NCI-H524 (cell line): Measurements from ENCODE around the gene STIM1.
"Not testable (repeated sequence)": the region's sequence is repeated elsewhere in the genome, so short reads cannot be mapped to it uniquely, and the experiment has no call there.

Experiments used
- DNase-seq, 2 experiments: peaks; one replicate each; lab custom pipeline; 2025; lab: John Stamatoyannopoulos, UW

The STIM1 gene

DNA sequence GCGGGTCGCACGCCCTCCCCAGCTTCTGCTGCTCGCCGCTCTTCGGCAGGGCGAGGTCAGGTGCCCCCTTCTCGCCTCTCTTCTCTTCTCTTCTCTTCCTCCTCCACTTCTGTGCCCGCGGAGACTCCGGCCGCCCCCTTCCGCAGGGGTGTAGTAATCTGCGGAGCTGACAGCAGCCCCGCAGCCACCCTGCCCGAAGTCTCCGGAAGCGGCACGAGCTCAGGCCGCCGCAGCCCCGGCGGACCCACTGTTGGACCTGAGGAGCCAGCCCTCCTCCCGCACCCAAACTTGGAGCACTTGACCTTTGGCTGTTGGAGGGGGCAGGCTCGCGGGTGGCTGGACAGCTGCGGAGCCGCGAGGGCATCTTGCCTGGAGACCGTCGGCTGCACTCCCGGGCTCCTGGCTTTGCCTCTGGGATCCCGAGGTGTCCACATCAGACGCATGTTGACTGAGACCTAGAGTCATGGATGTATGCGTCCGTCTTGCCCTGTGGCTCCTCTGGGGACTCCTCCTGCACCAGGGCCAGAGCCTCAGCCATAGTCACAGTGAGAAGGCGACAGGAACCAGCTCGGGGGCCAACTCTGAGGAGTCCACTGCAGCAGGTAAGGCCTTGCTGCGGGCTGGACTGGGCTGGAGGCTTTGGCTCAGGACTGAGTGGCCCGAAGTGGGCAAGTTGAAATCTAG, 486 bp downstream of the STIM1 start:
- DNase-seq: peak in 1 of 2 experiments; percentile 30

DNA sequence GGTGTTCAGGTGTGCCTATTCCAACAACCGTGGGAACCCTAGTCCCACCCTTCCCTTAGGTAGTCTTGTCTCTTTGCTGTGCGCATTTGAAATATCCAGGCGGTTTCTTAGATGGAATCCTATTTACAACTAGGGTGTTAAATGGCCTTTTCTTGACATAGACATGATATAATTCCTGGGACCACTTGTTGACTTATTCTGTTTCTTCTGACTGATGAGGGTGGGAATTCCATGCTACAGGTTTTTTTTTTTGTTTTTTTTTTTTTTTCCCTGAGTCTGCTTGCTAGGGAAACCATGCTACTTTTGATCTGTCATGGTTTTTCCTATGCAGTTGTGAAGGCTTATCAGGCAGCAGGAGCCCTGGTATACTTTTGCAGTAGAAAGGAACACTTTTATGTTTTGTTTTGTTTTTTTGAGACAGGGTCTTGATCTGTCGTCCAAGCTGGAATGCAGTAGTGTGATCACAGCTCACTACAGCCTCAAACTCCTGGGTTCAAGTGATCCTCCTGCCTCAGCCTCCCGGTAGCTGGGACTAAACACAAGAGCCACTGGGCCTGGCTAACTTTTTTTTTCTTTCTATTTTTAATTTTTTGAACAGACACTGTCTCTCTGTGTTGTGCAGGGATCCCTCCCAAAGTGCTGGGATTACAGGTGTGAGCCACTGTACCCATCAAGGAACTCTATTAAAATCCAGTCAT, 1.5 kb downstream of the STIM1 start:
- no peak for DNase-seq

DNA sequence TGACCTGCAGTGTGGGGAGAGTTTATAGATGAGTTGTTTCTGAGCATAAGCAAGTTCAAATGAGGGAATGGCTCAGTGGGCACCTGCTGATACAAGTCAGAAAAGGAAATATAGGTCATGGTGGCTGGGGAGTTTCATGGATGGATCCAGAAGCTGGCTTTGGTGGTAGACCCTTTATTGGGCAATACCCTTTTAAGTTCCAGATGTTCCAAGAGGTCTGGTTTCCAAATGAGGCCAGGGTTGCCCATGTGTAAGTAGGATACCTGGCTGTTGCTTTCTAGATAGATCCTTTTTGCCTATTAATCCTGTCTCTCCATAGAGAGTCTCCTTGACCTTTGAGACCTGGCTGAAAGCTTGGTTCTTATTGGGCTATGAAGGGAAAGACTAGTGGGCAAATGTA, 2.2 kb downstream of the STIM1 start:
- no peak for DNase-seq

DNA sequence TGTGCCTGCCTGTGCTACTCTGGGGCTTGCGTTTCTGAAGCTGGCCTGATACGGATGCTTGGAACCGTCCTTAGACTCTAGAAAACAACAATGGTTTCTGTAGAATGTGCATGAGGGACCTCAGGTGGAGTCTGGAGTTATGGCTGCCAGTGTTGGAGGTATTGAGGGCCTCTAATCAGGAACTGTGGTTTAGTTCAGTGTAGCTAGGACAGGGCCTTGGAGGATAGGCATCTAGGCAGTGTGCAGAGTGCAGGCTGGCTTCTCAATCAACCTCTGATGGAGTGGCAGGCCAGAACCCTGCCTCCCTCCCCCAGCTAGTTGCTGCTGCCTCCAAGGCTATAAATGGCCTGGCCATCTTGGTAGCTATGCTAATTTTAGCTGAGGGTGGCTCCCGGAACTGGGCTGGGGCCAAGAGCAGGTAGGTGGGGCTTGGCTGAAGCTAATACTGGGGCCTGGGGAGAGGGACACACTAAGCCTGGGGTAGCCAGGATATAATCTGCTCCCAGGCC, 4.0 kb downstream of the STIM1 start:
- DNase-seq: no peak

DNA sequence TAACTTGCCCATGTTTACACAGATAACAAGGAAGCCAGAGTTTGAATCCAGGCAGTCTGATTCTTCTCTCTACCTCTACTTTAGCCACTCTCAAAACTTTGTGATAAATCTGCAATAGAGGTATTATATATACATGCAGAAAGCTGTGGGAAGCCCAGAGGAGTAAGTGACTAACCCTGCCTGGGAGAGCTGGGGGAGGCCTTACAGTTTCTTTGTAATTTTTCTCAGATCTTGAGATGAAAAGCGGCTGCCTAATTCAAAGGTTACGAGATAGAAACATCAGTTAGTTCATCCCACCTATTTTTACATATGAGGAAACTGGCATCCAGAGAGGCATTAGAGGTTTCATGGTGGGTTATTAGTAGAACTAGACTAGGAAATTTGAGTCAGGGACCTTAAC, 4.9 kb downstream of the STIM1 start:
- no peak for DNase-seq

DNA sequence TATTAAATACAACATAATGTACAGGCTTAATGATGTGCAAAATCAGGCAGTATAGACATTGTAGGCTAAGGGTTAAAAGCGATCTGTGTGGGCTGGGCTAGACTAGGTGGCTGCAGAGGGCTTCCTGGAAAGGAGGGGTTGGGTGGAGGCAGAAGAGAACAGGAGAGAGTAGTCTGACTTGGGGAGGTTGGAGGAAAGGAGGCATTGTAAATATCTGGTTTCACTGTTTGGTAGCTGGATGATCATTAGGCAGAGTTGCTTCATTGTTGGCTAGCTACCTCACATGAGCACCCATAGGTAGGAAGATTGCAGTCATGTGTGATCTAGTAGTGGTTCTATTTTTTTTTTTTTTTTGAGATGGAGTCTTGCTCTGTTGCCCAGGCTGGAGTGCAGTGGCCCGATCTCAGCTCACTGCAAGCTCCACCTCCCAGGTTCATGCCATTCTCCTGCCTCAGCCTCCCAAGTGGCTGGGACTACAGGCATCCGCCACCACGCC, 5.5 kb downstream of the STIM1 start:
- DNase-seq: not testable (repeated sequence)

DNA sequence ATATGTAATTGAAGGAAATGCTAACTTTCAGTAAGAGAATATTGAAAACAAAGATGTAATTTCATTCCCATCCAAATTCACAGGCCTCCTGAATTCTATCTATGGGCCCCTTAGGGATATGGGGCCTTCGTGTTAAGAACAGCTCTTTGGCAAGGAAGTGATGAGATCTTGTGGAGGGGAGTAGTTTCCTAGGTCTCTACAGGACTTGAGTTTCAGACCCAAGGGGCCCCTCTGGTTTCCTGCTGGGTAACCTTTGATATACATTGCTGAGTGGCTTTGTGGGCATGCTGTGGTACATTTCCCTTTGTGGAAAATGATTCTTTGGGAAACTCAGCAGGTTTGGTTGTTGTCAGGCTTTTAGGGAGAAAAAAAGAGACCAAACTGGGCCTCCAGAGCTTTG, 6.2 kb downstream of the STIM1 start:
- DNase-seq: no peak

DNA sequence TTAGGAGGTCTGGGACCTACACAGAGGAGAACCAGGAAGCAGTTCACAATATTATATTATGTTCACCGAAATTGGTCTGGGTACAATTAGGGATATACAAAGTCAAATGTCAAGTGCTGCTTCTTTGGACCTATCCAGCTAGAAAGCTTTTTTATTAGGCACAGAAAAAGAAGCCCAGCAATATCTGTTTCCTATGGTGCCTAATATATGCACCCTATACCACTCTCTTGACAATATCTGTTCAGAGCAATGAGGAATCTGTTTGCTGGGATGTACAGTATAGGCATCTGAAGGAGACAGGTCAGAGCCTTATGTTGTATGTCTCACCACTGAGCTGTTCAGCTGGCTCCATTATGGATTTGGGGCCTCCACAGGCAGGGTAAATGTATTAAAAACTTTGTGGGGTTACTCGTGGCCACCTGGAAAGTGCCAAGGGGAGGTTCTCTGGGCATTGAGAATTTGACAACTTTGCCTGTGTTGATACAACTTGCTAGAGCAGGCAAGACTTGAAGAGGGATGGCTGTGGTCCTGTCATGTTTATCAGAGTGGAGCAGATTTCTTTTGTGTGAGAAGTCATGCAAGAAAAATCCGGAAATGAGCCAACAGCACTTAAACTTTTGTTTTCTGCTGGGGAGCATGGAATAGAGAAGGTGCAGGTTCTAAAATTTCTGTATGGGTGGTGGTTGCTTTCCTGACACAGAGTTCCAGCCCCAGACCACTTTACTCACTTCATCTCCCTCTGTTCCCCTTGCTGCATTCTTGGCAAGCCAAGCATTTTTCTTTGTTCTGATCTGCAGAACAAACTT, 10.1 kb downstream of the STIM1 start:
- no peak for DNase-seq

DNA sequence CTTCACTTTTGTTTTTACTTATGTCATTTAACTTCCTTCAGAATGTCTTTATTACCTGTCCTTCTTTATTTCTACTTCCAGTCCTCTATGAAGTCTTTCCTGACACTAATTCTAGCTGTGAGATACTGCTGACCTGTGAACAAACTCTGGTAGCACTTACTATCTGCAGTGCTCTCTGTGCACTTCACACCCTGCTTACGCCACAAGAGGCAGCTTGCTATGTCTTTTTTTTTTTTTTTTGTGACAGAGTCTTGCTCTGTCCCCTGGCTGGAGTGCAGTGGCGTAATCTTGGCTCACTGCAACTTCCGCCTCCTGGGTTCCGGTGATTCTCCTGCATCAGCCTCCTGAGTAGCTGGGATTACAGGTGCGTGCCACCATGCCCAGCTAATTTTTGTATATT, 10.7 kb downstream of the STIM1 start:
- DNase-seq: no peak

DNA sequence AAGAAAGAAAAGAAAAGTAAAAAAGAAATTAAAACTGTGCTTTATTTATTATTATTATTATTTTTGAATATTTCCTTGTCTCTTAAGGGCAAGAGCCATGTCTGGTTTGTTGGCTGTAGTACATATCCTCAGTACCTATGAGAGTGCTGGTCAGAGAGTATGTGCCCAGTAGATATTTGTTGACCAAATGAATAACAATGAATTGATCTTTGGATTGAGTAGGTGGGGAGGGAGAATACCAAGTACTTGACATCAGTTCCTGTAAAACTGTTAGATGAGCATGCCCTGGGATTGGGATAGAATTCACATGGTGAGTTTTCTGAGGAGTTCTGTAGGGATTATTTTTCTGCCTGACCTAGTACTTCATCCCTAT, 11.4 kb downstream of the STIM1 start:
- no peak for DNase-seq

DNA sequence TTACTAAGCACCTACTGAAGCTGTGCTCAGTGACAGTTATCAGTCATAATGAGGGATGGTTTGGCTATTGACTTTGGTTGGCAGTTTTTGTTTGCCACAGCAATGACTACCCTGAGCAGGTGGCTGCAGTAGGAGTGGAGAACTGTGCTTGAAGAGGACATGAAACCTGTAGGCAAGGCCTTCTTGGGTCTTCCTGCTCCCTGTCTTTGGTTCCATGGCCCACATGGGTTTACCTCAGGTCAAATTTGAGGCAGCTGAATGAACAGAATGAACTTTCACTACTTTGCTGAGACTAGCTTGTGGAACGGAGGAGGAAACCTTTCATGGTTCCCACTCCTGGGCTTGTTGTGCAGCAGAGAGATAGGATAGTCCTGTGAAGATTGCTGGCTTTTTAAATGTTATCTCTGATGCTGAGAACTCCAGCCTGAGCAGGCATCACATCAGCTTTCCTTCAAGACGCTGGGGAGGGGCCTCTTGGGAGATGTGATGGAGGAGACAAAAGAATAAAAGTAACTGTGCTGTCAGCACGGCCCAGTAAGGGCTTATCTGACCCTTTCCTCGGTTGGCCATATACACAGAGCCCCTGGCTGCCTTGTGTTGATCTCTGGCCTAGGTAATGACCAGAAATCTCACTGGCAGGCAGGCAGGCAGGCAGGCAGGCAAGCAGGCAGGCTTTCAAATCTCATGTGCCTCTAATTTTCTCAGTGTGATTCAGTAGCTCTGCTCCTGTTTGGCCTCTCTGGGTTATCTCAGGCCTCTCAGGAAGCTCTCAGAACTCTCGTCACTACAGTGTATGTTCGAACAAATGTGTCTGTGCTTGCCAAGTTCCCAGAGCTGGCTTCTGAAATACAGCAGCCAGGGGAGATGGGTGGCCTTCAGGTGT, 12.0 kb downstream of the STIM1 start:
- DNase-seq: no peak

DNA sequence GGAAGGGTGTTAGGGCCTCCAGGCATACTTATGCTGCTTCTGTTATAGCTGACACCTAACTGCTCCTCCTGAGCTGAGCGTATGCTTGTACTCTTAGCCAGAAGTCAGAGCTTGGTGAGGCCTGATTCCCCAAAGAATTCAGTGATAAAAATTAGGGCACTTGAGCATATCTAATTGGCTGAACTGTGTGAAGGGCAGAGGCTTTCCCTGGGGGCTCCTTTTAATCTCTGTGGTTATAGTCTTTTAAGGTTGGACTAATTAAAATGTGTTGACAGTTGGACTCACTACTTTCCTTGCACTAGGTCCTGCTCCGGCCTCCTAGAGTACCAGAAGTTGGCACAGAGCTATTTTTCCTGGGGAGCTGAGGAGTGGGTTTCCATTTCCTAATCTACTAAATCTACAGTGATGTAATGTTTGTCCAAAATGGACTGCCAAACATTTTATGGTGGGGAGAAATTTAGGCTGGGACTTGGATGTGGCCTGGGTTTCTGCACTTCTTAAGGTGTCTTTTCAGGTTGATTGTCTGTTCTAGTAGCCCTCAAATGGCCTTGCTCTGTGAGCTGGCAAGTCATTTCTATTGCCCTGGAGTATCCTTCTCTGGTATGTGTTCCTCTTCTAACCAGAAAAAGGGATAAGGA, 18.4 kb downstream of the STIM1 start:
- DNase-seq: peak; percentile 7 to 40

DNA sequence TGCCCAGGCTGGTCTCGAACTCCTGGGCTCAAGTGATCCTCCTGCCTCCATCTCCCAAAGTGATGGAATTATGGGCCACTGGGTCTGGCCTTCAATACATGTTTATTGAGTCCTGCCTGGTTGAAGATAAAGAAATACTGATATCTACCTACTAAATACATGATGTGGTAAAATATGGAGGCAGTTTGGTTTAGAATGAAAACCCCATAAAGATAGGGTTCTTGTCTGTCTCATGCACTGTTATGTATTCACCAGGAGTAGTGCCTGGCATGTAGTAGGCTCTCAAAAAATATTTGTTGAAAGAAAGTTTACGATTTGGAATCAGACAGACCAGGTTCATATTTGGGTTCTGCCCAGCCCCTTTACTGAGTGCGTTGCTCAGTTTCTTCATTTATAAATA, 21.1 kb downstream of the STIM1 start:
- no peak for DNase-seq

DNA sequence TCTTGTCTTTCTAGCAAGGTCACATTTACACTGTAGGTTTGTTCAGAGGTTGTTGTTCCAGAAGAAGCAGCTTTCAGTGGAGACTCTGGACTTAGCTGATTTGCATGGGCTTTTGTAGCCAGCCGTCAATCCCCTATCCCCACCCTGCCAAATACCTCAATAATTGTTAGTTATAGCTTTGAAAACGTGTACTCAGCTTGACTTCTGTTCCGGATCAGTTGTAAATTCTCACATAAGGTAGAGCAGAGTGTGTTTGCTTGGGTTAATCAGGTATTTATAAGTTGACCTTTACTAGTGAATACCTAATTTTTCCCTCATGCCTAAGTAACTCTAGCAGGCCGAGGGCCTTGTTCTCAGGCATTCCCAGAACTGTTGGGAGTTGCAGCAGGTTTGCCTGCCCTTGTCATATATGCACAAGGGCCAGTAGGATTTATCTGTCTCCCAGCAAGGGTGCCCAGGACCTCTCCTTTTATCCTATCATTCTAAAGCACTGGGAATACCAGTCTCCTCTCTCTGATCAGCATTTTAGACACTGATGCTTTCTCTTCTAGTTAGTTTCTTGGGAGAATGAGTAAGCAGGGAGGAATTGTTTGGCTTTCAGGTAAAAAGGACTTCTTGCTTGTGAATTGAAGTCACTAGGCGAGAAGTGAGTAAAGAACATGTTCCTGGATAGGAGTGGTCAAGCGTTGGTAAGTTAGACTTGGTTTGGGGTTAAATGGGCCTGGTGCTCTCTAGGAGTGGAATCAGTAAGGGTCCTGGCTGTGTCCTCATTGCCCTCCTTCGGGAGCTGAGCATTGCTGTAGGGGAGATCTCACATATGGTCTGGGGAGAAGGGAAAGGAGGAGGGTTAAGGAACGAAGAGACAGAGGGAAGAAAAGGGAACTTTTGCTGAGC, 22.1 kb downstream of the STIM1 start:
- no peak for DNase-seq

DNA sequence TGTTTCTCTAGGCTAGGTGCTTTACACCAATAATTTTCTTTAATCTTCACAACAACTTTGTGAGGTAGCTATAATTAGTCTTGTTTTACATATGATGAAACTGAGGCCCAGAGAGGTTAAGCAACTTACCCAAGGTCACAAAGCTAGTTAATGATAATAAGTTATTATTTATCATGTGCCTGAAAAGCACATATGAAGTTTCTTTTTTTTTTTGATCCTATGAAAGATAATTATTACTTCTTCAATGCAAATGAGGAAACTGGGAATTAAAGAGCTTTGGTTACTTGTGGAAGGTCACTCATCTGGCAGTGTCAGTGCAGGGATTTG, 22.8 kb downstream of the STIM1 start:
- no peak for DNase-seq

DNA sequence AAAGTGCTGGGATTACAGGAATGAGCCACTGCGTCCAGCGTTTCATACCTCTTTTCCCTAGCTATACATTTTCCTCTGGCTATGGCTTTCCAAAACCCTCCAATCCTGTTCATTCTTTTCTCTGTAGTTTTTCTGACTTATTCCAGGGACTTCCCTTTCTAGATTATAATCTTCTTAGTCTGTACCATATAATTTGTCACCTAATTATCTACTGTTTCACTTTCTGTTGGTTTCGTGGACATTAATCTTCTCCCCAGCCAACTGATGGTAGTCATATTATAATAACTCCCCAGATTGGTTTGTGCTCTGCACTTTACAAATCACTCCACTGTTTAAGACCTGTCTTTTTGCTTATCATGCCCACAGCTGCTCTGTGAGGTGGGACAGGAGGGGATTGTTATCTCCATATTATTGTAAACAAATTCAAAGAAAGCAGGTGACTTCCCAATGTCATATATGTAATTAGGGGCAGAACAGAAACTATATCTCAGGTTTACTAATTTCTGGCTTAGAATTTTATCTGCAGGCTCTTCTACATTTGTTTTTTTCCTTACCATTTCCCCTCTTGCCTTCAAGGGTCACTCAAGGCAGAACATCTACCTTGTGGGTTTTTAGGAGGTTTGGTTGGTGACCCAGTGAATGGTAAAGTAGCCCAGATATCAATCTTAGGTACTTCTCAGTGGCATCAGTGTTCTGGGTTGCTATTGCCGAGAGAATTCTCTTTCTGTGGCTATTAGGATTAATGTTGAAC, 23.9 kb downstream of the STIM1 start:
- no peak for DNase-seq

DNA sequence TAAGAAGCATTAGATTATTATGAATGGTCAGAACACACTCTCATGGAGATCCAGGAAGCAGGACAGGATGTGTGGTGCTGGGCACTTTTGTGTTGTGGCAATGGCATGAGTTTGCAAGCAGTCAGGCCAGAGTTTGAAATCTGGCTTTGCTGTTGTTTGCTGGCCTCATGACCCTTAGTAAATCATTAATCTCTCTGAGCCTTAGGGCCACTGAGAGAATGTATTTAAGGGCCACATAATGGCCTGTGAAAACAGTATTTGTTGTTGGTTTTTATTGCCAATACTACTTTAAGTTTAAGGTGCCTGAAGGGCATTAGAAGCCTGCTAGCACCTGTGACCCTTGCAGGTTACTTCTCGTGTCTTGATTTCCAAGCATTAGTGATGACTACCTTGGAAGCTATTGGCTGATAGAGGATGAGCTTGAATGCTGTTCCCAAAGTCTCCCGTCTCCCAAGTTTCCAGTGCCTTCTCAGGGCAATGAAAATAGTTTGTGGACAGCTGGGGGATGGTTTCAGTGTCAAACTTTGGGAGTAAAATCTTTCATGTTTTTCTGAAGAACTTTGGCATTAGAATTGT, 24.6 kb downstream of the STIM1 start:
- no peak for DNase-seq

DNA sequence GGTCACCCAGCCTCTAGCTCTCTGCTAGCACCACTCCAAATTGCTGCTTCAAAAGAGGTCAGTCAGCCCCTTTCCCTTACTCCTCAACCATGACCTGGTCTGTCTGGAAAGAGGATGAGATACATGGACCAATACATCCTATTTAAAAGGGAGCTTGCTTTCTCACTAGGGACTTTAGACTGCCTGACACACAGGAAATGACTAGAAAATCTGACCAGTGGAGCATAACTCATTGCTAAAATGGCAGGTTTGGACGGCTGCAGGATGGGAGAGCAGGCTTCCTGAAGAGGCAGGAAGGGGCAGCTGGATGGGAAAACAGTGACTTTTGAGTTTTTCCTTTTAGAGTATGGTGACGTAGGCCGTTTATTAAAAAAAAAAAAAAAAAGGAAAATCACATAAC, 25.3 kb downstream of the STIM1 start:
- no peak for DNase-seq

DNA sequence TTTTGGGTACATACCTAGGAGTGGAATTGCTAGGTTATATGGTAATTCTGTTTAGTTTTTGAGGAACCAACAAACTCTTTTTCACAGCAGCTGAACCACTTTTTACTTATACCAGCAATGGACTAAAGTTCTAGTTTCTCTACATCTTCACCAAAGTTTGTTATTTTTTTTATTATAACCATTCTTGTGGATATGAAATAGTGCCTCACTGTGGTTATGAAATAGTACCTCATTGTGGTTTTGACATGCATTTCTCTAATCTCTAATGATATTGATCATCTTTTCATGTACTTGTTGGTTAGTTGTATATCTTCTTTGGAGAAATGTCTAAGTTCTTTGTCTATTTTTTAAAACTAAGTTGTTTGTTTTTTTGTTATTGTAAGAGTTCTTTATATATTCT, 27.2 kb downstream of the STIM1 start:
- DNase-seq: no peak
